GM12874 (cell line): Measurements from ENCODE around the gene NFKBIE.

Experiments used
- TF ChIP-seq, protein P1 (sequence below): IDR thresholded peaks from 2 replicates; pipeline ENCODE4 v1.5.1; 2011; ENCODE audit warnings: low read depth, mild to moderate bottlenecking, control low read depth, low read length, moderate library complexity; ENCODE audit not compliant: insufficient read depth

The NFKBIE gene

DNA sequence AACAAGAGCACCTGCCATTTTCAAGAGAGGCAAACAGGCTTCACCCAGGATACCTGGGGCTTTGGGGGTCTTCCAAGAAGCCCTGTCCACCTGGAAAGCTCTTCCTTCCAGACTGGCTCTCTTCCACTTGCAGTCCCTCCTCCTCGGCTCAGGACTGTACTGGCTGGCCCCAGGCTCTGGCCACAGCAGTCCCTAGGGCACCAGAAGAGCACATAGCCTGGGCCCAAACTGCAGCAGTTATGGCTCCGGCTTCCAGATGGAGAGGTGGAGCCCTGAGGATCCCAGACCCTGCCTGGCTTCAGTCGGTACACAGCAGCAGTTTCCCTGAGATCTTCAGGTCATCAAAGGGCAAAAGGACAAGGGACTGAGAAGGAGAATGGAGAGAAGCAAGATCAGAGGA, 6.4 kb downstream of the NFKBIE start:
- TF ChIP-seq, protein P1, sequence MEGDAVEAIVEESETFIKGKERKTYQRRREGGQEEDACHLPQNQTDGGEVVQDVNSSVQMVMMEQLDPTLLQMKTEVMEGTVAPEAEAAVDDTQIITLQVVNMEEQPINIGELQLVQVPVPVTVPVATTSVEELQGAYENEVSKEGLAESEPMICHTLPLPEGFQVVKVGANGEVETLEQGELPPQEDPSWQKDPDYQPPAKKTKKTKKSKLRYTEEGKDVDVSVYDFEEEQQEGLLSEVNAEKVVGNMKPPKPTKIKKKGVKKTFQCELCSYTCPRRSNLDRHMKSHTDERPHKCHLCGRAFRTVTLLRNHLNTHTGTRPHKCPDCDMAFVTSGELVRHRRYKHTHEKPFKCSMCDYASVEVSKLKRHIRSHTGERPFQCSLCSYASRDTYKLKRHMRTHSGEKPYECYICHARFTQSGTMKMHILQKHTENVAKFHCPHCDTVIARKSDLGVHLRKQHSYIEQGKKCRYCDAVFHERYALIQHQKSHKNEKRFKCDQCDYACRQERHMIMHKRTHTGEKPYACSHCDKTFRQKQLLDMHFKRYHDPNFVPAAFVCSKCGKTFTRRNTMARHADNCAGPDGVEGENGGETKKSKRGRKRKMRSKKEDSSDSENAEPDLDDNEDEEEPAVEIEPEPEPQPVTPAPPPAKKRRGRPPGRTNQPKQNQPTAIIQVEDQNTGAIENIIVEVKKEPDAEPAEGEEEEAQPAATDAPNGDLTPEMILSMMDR, result no peak

DNA sequence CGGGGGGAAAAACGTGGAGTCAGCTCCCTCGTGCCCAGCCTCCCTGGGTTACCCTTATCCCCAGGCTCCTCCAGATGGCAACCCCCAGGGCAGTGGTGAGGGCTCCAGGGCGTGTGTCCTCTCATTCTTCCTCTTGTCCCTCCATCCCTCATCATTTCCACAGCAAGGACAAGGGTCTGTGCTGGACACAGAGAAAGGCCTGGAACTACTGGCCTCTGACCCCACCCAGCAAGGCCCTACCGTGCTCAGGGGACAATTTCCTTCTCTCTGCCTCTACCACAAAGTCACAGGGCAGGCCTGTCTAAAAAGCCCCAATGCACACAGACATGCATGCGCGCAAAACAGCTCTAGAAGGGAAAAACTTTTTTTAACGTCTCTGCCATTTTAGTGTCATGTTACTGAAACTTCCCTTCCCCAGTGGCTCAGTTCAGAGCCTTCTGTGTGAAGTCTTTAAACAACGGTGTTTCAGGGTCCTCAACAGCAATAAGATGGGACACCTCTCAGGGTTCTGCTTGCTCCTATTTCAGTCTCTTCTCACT, 7.0 kb downstream of the NFKBIE start:
- TF ChIP-seq, protein P1, result no peak

DNA sequence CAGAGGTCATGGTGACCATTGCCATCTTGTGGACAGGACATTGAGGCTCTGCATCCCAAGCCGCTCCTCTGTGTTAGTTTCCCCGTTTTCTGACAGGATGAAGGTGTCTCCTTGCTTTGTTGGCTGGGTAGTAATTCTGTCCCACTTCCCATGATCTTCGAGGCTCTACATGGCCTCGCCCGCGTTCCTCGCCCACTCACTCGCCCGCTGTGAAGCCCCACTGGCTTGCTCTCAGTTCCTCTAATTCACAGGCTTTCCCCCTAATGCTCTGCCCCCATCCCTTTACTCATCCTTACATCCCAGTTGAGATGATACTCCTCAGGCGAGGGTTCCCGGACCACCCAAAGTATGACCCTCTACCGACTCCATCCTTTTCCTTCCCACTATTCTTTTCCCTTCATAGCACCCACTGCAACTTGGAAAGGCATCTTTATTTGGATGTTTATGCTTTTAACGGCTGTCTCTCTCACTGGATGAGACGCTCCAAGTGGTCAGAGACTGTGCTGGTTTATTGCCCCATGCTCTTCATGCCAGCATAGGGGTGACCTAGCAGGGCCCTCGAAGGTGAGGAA, 7.5 kb downstream of the NFKBIE start:
- TF ChIP-seq, protein P1, result no peak

DNA sequence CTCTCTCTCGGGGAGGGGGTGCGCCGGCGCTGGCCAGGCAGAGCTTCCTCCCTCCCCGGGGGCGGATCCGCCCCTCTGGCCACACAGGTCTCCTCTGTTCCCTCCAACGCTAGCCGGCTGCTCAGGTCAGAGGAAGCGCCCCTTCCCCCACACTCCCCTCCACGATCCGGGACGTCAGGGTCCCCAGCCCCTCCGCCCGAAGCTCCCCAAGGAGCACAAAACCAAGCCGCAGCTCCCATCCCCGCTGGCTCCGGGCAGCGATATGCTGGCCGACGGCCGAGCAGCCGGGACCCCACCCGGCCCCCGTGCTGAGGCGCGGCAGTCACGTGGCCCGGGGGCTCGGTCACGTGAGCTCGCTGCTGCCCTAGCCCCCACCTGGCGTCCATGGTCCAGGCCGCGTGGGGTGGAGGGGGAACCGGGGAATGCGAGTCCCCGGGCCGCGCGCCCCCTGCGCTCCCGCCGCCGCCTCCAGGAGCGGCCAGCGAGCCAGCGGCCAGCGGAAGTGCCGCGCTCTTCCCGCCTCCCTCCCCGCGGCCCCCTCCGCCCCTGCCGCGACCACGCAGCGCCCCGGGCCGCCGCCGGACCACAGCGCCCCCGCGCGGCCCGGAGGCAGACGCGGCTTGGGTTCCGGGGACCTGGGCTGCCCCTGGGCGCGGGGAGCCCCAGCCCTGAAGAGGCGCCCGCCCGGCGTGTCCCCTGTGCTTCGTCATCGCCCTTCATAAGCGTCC, 8.2 kb downstream of the NFKBIE start, which contains the start of gene SLC35B2:
Gene SLC35B2 (minus strand): TSS at position 504 of the 728 bp plus-strand sequence. CDS start 118 bp downstream, at position 386.
- TF ChIP-seq, protein P1, result peak; percentile 76

DNA sequence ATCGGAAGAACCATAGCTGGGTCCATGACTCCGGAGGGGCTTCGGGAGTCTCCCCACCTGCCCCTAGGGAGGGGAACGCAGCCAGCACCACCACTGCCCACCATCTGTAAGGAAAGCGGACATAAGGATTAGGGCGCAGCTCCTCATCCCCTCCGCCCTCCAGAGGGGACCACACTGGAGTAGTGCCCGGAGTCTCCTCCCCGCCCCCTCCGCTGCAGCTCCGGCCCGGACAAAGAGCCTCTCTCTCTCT, 8.7 kb downstream of the NFKBIE start:
- TF ChIP-seq, protein P1, result no peak

DNA sequence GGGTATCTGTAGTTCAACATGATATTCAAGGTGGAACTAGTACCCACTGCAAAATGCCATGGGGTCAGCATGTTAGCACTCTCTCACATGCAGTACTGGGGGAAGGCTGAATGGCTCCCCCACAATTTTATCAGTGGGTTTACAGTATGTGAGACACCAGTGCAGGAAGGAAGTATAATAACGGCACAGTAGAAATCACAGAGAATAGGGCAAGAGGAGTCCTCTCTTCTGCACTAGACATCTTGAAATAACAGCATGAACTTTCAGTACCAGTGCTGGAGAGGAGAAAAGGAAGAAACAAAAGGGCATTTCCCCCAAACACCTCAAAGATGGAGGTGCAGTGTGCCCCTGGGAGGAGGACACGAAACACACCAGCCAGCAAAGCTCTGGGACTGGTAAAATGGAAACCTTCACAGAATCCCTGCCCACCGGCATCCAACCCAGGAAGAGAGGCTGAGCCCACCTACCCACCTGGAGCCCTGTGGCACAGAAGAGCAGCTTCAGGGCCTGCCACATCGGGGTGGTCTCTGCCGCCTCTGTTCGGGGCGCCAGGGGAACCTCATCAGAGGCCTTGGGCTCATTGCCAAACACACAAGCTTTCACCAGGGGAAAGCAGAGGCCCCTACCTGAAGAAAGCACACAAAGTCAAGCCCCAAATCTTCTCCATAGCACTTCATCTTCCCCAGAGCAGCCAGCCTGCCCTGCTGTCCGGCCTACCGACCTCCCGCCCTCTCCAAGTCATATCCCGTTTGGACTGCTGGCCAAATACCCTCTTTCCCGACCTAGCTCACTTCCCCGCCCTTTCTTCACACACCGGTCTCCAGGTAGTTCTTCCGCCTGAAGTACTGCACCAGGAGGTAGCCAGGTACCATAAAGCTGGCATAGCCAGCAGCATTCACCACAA, 9.2 kb downstream of the NFKBIE start:
- TF ChIP-seq, protein P1, result no peak
